Fibroblast of villous mesenchyme (primary cell): Measurements from ENCODE around the gene PTGFRN. TPM values are rescaled to one million over a fixed set of nuclear protein-coding genes. Genes with fewer than 3 reads are reported as not detected.
A peak's percentile ranks its signal among the peaks of the same experiment; 100 is the strongest.
"Not testable (repeated sequence)": the region's sequence is repeated elsewhere in the genome, so short reads cannot be mapped to it uniquely, and the experiment has no call there.

Experiments
- DNase-seq: peaks from one replicate; pipeline ENCODE4 v3.0.0-alpha.2; 2010; ENCODE audit warnings: low read depth
- H3K4me3 ChIP-seq: 2 replicates; pipeline ENCODE4 v1.5.1; 2011; ENCODE audit warnings: low read depth, mild to moderate bottlenecking, low read length
- CTCF ChIP-seq: IDR thresholded peaks from 2 replicates; pipeline ENCODE4 v1.5.1; 2012; ENCODE audit warnings: low read depth, mild to moderate bottlenecking, low read length; ENCODE audit not compliant: insufficient read depth
- total RNA-seq: library from RNA; depleted of rRNA; stranded (reverse); fragments of >200 nt; gene quantifications from 2 replicates; pipeline ENCODE4 v1.2.3, GENCODE V29; 2012

Gene PTGFRN
- total RNA-seq, 1 donor = 22.9 TPM

GRCh38 chr1:116968724-116969123 is 59.0 kb downstream of the PTGFRN start:
- TF ChIP-seq CTCF = no peak
- H3K4me3 ChIP-seq = no peak overlapping the region
- DNase-seq = no peak

- no peak for DNase-seq
- H3K4me3 ChIP-seq = no peak overlapping the region
- TF ChIP-seq CTCF = no peak
Observed at GRCh38 chr1:116971258-116971860, 61.6 kb downstream of the PTGFRN start.

GRCh38 chr1:116971965-116972673 is 62.4 kb downstream of the PTGFRN start:
- peak; percentile 18 for DNase-seq
- no peak for TF ChIP-seq CTCF
- H3K4me3 ChIP-seq = no peak overlapping the region

- no peak overlapping the region for H3K4me3 ChIP-seq
- DNase-seq = no peak
- no peak for TF ChIP-seq CTCF
Observed at GRCh38 chr1:116972674-116973030, 62.9 kb downstream of the PTGFRN start.

- DNase-seq, H3K4me3 ChIP-seq: not testable (repeated sequence)
Observed at GRCh38 chr1:116980309-116980708, 70.6 kb downstream of the PTGFRN start.

GRCh38 chr1:116981521-116982037 is 71.9 kb downstream of the PTGFRN start:
- no peak overlapping the region for H3K4me3 ChIP-seq
- no peak for TF ChIP-seq CTCF
- DNase-seq = no peak

- H3K4me3 ChIP-seq = no peak overlapping the region
- no peak for TF ChIP-seq CTCF
- DNase-seq = no peak
Observed at GRCh38 chr1:116982319-116983004, 72.7 kb downstream of the PTGFRN start.
